IPS-20b (cell line): ENCODE results near the gene CYP2S1.
A peak's percentile ranks its signal among the peaks of the same experiment; 100 is the strongest.
"Not testable (repeated sequence)": the region's sequence is repeated elsewhere in the genome, so short reads cannot be mapped to it uniquely, and the experiment has no call there.

ENCODE experiments used
- H3K27ac ChIP-seq: one replicate; pipeline ENCODE4 v1.5.1; 2013; ENCODE audit warnings: low read length
- H3K27me3 ChIP-seq: 2 replicates; pipeline ENCODE4 v1.6.1; 2013; ENCODE audit warnings: mild to moderate bottlenecking, low read length, inconsistent platforms; ENCODE audit not compliant: insufficient read depth
- H3K36me3 ChIP-seq: 2 replicates; pipeline ENCODE4 v1.6.1; 2013; ENCODE audit warnings: low read depth, mild to moderate bottlenecking, inconsistent platforms, low read length, moderate library complexity; ENCODE audit not compliant: insufficient read depth
- H3K4me1 ChIP-seq: 2 replicates; pipeline ENCODE4 v1.6.1; 2013; ENCODE audit warnings: mild to moderate bottlenecking, control low read depth, inconsistent platforms, low read length, moderate library complexity; ENCODE audit not compliant: insufficient read depth
- H3K4me3 ChIP-seq: 2 replicates; pipeline ENCODE4 v1.5.1; 2013; ENCODE audit warnings: mild to moderate bottlenecking, low read length, inconsistent platforms
- H3K9ac ChIP-seq: 2 replicates; pipeline ENCODE4 v1.6.1; 2013; ENCODE audit warnings: low read depth, mild to moderate bottlenecking, inconsistent platforms, low read length, moderate library complexity
- H3K9me3 ChIP-seq: 2 replicates; pipeline ENCODE4 v1.6.1; 2013; ENCODE audit warnings: mild to moderate bottlenecking, low read depth, low read length, inconsistent platforms; ENCODE audit not compliant: insufficient read depth

The CYP2S1 gene, protein sequence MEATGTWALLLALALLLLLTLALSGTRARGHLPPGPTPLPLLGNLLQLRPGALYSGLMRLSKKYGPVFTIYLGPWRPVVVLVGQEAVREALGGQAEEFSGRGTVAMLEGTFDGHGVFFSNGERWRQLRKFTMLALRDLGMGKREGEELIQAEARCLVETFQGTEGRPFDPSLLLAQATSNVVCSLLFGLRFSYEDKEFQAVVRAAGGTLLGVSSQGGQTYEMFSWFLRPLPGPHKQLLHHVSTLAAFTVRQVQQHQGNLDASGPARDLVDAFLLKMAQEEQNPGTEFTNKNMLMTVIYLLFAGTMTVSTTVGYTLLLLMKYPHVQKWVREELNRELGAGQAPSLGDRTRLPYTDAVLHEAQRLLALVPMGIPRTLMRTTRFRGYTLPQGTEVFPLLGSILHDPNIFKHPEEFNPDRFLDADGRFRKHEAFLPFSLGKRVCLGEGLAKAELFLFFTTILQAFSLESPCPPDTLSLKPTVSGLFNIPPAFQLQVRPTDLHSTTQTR

DNA sequence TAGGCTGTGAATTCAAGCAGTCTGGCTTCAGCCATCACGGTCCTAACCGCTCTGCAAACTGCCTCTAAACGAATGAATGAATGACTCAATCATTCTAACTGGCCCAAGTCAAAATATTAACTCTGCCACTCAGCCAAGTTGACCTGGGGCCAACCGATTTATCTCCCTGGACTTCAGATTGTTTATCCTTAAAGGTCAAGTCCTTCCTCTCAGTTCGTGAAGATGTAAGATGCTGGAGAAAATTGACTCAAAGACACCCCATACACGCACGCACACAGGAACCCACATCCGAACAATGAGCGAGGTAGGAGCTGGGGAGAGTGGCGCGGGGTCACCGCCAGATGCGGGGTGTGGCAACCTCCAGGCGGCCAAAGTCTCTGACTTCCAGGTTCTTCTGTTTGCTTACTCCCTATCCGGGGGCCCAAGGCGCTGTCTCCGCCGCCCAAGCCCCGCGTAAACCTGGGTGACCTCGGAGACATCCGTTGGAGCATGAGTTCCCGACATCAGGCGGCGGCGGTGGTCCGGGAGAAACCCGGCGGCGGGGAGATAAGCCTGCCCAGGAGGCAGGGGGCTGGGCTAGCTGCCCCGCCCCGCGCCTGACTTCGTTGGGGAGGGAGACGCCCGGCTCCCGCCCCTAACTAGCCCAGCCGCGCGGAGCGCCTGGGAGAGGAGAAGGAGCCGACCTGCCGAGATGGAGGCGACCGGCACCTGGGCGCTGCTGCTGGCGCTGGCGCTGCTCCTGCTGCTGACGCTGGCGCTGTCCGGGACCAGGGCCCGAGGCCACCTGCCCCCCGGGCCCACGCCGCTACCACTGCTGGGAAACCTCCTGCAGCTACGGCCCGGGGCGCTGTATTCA lies at the start of gene CYP2S1:
Gene CYP2S1, plus strand, starts transcription at position 646 of the 856 bp plus-strand sequence. Its CDS starts 46 bp downstream, at position 692.
- H3K4me3 ChIP-seq: peak within 1 kb of the TSS; percentile 69
- no peaks in the 10 kb centered on the region for H3K9me3 ChIP-seq
- peak within 1 kb of the TSS; percentile 76 for H3K9ac ChIP-seq
- H3K36me3 ChIP-seq: peaks cover 35% of the 10 kb centered on the region
- H3K4me1 ChIP-seq: peaks cover 26% of the 10 kb centered on the region
- H3K27me3 ChIP-seq: peaks cover 9% of the 10 kb centered on the region; the same call in 1 of the 2 replicates
- peak within 1 kb of the TSS; percentile 85 for H3K27ac ChIP-seq

DNA sequence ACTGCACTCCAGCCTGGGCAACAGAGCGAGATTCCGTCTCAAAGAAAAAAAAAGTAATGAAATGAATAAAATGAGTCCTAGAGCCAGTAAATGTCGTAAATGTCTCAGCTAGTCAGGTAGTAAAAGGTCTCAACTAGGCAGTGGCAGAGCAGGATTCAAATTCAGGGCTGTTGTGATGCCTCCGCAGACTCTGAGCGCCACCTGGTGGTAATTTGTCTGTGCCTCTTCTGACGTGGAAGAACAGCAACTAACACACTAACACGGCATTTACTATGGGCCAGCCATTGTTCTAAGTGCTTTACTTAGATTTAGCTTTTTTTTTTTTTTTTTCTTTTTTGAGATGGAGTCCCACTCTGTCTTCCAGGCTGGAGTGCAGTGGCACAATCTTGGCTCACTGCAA lies 48.6 kb upstream of the CYP2S1 start:
- Histone ChIP-seq H3K27ac (no peak overlapping the region), H3K4me3 (no peak overlapping the region), H3K9me3 (no peaks in the 10 kb centered on the region), H3K27me3 (no peaks in the 10 kb centered on the region), H3K36me3 (no peaks in the 10 kb centered on the region), H3K4me1 (no peaks in the 10 kb centered on the region), H3K9ac (no peak overlapping the region)

DNA sequence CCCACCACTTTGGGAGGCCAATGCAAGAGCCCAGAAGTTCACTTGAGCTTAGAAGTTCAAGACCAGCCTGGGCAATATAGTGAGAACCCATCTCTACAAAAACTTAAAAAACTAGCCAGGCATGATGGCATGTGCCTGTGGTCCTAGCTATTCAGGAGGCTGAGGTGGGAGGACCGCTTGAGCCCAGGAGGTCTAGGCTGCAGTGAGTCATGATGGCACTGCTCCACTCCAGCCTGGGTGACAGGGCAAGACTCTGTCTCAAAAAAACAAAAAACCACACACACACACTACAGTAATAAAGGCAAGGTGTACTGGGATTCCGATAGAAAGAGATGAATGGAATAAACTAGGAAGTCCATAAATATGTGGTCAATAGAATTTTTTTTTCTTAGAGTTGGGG lies 43.2 kb upstream of the CYP2S1 start:
- no peaks in the 10 kb centered on the region for H3K9me3 ChIP-seq
- H3K27ac ChIP-seq: no peak overlapping the region
- no peak overlapping the region for H3K9ac ChIP-seq
- H3K27me3 ChIP-seq: no peaks in the 10 kb centered on the region
- H3K4me3 ChIP-seq: no peak overlapping the region
- no peaks in the 10 kb centered on the region for H3K4me1 ChIP-seq
- H3K36me3 ChIP-seq: no peaks in the 10 kb centered on the region

DNA sequence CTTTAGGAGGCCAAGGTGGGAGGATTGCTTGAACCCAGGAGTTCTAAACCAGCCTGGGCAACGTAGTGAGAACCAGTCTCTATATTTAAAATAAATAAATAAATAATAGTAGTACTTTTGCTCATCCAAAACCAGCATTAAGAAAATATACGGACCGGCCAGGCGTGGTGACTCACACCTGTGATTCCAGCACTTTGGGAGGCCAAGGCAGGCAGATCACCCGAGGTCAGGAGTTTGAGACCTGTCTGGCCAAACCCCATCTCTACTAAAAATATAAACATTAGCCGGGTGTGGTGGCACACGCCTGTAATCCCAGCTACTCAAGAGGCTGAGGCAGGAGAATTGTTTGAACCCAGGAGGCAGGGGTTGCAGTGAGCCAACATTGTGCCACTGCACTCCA lies 42.0 kb upstream of the CYP2S1 start:
- not testable (repeated sequence) for H3K36me3 ChIP-seq, H3K9me3 ChIP-seq, H3K9ac ChIP-seq, H3K4me3 ChIP-seq, H3K27me3 ChIP-seq, H3K27ac ChIP-seq, H3K4me1 ChIP-seq

DNA sequence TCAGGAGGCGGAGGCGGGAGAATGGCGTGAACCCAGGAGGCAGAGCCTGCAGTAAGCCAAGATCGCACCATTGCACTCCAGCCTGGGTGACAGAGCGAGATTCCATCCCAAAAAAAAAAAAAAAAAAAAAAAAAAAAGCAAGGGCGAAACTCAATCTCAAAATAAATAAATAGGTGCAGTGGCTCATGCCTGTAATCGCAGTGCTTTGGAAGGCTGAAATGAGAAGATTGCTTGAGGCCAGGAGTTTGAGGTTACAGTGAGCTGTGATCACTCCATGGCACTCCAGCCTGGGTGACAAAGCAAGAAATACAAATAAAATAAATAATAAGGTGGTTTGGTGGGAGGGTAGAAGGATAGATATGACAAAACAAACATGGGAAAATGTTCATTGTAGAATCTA lies 39.0 kb upstream of the CYP2S1 start:
- no peak overlapping the region for H3K9ac ChIP-seq
- H3K4me3 ChIP-seq: no peak overlapping the region
- H3K27me3 ChIP-seq: no peaks in the 10 kb centered on the region
- no peak overlapping the region for H3K27ac ChIP-seq
- no peaks in the 10 kb centered on the region for H3K36me3 ChIP-seq
- no peaks in the 10 kb centered on the region; the same call in 1 of the 2 replicates for H3K4me1 ChIP-seq
- peaks cover 9% of the 10 kb centered on the region for H3K9me3 ChIP-seq

DNA sequence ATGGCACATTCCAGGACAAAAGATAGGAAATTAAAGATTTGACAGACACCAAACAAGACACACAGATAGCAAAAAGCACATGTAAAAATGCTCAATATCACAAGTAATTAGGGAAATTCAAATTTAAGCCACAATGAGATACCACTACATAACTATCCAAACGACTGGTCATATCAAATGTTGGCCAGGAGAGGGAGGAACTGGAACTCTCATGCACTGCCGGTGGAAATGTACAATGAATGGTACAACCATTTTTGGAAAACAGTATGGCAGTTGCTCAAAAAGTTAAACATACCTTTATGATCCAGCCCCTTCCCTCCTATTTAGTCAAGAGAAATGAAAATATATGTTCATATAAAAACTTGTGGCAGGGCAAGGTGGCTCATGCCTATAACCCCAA lies 36.8 kb upstream of the CYP2S1 start:
- no peak overlapping the region for H3K4me3 ChIP-seq
- no peaks in the 10 kb centered on the region for H3K36me3 ChIP-seq
- no peaks in the 10 kb centered on the region for H3K27me3 ChIP-seq
- peaks cover 9% of the 10 kb centered on the region for H3K9me3 ChIP-seq
- H3K27ac ChIP-seq: no peak overlapping the region
- H3K4me1 ChIP-seq: no peaks in the 10 kb centered on the region; the same call in 1 of the 2 replicates
- no peak overlapping the region for H3K9ac ChIP-seq

DNA sequence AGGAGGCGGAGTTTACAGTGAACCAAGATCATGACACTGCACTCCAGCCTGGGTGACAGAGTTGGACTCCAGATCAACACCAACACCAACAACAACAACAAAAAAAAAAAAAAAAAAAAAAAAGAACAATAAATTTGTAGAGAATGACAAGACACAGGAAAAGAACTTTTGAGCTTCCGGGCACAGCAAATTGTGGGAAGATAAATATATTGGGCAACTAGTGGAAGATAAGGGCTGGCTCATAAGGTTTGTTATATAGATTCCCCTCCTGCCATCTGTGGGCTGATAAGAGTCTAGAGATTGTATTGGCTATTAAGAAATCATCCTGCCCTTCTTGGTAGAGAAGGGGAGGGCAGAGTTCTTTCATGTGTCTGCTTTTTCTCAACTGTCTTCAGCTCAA lies 33.1 kb upstream of the CYP2S1 start:
- Histone ChIP-seq H3K36me3 (no peaks in the 10 kb centered on the region), H3K4me1 (no peaks in the 10 kb centered on the region; the same call in 1 of the 2 replicates), H3K9ac (no peak overlapping the region), H3K4me3 (no peak overlapping the region), H3K27ac (no peak overlapping the region), H3K9me3 (peaks cover 9% of the 10 kb centered on the region), H3K27me3 (no peaks in the 10 kb centered on the region)

DNA sequence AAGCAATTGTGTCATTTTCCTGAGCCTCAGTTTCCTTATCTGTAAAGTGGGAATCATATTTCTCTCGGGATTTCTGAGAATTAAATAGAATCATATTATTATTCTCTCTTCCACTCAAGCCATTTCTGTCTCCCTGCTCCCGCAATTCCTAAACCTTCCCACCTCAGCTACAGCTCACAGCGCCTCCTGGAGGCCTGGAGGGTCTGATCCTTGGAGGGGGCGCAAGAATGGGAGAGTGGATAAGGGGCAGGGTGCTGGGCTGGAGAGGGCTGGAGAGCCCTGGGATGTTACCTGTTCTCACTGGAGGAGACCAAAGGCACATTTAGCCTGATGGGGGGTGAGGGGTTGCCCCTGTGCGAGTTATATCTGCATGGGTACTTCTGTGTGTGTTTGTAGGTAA lies 31.1 kb upstream of the CYP2S1 start:
- peaks cover 5% of the 10 kb centered on the region; the same call in 1 of the 2 replicates for H3K9me3 ChIP-seq
- H3K4me1 ChIP-seq: no peaks in the 10 kb centered on the region; the same call in 1 of the 2 replicates
- H3K36me3 ChIP-seq: no peaks in the 10 kb centered on the region
- H3K9ac ChIP-seq: no peak overlapping the region
- H3K4me3 ChIP-seq: no peak overlapping the region
- H3K27ac ChIP-seq: no peak overlapping the region
- no peaks in the 10 kb centered on the region for H3K27me3 ChIP-seq

DNA sequence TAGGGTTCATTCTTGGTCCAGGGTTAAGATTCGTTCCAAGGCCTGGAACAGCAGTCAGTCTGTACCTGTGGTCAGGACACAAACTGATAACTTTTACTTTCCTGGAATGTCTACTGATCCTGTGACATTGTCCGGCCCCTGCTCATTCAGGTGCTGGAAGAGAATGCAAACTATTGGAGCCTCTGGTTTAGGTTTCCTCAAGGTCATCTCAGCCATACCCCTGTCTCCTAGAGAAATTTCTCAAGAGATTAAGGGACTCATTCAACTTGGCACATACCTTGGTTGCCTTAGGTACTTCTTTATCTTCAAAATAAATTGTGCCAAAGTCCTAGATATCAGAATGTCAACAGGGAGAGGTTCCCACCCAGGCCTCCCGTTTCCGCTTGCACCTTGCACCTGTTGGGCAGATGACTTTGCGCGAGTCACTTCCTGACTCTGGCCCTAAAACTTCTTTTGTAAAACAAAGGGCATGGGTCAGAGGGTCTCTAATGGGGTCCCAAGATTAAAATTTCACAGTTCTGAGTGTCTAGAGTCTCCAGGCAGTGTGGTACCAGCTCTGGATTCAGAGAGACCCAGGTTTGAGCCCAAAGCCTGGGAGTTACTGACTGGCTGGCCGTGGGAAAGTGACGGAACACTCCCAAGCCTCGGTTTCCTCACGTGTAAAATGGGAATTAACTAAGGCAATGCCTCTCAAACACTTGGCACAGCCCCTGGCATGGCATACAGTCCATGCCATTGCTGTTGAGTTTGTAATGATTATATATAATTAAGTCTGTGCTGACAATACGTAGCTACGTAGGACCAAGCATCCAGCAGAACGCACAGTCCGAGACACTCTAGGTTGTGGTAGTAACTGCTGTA lies 25.8 kb upstream of the CYP2S1 start:
- H3K27ac ChIP-seq: no peak overlapping the region
- H3K4me3 ChIP-seq: no peak overlapping the region
- no peaks in the 10 kb centered on the region for H3K9me3 ChIP-seq
- no peaks in the 10 kb centered on the region for H3K27me3 ChIP-seq
- H3K36me3 ChIP-seq: no peaks in the 10 kb centered on the region
- H3K4me1 ChIP-seq: peaks cover 4% of the 10 kb centered on the region; the same call in 1 of the 2 replicates
- no peak overlapping the region for H3K9ac ChIP-seq

DNA sequence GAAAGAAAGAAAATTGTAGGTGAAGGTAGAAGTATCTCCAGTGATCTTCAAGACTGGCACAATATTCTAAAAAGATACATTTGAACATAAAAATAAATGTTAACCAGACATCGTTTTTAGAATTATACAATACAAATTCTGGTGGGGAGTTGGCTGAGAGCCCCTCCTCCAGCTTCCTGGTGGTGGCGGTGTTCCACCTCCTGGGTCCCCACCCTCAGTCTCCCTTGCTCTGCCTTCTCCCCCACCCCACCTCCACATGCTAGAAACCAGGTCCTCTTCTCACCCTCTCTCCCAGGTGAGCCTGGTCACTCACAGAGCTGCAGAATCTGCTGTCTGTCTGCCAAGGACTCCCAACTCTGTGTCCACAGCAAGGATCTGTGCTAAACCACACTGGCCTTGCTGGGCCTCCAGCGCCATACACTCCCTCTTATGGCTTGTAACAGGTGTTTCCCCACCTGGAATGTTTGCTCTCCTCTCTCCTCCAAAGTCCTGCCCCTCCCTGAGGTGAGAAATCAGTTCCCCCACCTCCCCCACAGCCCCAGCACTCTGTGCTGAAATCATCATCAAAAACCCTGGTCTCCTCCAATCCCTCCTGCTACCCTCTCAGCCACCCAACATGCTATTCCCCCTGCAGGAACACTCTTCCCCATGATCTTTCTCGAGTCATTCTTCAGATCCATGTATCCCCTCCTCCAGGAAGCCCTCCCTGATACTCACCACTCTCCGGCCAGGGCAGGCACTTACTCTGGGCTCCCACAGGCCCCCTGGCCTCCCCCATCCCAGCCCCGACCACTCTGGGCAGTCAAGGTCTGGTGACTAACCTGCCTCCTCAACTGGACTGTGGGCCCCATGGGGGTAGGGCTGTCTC lies 20.5 kb upstream of the CYP2S1 start:
- H3K9me3 ChIP-seq: no peaks in the 10 kb centered on the region
- H3K9ac ChIP-seq: no peak overlapping the region
- H3K36me3 ChIP-seq: no peaks in the 10 kb centered on the region
- peaks cover 18% of the 10 kb centered on the region for H3K4me1 ChIP-seq
- no peak overlapping the region for H3K4me3 ChIP-seq
- no peaks in the 10 kb centered on the region for H3K27me3 ChIP-seq
- no peak overlapping the region for H3K27ac ChIP-seq
